VCaP (cell line): ENCODE data around the gene CAVIN3.

ENCODE experiments used
- H3K27ac ChIP-seq: fragments of 450-650 bp; 2 replicates; pipeline ENCODE4 v1.5.1; 2017
- CTCF ChIP-seq: fragments of 450-650 bp; conservative IDR thresholded peaks from 2 replicates; pipeline ENCODE4 v1.5.1; 2017; ENCODE audit warnings: mild to moderate bottlenecking, moderate library complexity

CAVIN3 gene

GRCh38 chr11:6336293-6336692, 16.0 kb upstream of the CAVIN3 start:
- no peak for TF ChIP-seq CTCF
- H3K27ac ChIP-seq, result no peak overlapping the region

- no peak for TF ChIP-seq CTCF
- no peak overlapping the region for H3K27ac ChIP-seq
Observed at GRCh38 chr11:6334806-6335205, 14.5 kb upstream of the CAVIN3 start.

DNA sequence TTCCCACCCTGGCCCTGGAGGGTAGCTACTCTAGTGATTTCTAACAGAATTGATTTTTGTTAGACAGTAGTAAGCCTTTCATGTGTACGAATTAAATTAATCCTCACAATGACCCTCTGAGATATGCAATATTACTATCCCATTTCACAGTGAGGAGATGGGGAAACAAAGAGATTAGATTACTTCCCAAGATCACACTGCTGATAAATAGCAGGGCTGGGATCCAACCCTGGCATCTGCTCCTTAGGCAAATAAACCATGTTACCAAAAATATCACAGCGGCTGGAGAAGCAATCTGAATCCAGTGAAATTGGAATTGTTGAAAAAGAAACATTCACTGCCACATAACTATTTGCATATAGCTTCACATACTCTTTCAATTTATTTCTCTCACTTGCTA, 12.8 kb upstream of the CAVIN3 start:
- peak overlapping the region; percentile 43 for H3K27ac ChIP-seq
- TF ChIP-seq CTCF, result no peak

DNA sequence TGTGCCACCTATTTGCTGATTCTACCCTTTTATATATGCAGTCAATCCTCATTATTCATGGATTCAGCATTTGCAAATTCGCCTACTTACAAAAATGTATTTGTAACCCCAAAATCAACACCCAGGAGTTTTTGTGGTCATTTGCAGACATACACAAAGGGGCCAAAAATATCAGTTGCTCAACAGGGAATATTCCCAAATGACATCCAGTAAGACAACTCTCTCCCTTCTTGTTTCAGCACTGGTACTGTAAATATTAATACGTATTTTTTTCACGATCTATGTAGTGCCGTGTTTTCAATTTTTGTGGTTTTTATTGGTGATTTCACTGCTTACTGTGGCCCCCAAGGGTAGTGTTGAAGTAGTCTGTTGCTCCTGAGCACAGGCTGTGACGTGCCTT, 11.8 kb upstream of the CAVIN3 start:
- no peak overlapping the region for H3K27ac ChIP-seq
- no peak for TF ChIP-seq CTCF

GRCh38 chr11:6328321-6328720, 8.0 kb upstream of the CAVIN3 start:
- H3K27ac ChIP-seq, result no peak overlapping the region
- TF ChIP-seq CTCF, result no peak

GRCh38 chr11:6327806-6328205, 7.5 kb upstream of the CAVIN3 start:
- H3K27ac ChIP-seq, result no peak overlapping the region
- TF ChIP-seq CTCF, result no peak

- no peak for TF ChIP-seq CTCF
- no peak overlapping the region for H3K27ac ChIP-seq
Observed at GRCh38 chr11:6326985-6327384, 6.7 kb upstream of the CAVIN3 start.

- no peak for TF ChIP-seq CTCF
- no peak overlapping the region for H3K27ac ChIP-seq
Observed at GRCh38 chr11:6326303-6326702, 6.0 kb upstream of the CAVIN3 start.
